Hypothalamus (tissue), 51 donors: Measurements from ENCODE around the gene CHD6.

Experiments used
- DNase-seq, 51 donors: peaks; one replicate each; lab custom pipeline; 2025; lab: John Stamatoyannopoulos, UW

The CHD6 gene

GRCh38 chr20:41621971-41622370 is 3.8 kb upstream of the CHD6 start:
- no peak for DNase-seq

DNA sequence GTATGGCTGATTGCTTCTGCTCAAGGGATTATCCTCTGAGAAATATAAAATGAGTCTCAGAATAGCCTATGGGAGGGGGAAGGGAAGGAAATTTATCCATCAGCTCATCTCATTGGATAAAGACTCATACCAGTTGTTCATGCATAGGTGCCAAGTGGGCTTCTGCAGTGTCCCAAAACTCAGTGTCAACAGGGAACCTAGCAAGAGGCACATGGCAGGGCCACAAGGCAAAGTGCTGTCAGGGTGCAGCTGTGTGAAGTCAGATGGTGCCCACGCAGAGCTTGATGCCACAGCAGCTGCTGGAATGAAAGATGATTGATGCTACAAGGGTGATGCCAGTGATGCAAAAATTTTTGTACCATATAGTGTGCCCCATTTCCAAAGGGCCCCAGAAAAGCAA is 3.2 kb upstream of the CHD6 start:
- DNase-seq, result no peak

DNA sequence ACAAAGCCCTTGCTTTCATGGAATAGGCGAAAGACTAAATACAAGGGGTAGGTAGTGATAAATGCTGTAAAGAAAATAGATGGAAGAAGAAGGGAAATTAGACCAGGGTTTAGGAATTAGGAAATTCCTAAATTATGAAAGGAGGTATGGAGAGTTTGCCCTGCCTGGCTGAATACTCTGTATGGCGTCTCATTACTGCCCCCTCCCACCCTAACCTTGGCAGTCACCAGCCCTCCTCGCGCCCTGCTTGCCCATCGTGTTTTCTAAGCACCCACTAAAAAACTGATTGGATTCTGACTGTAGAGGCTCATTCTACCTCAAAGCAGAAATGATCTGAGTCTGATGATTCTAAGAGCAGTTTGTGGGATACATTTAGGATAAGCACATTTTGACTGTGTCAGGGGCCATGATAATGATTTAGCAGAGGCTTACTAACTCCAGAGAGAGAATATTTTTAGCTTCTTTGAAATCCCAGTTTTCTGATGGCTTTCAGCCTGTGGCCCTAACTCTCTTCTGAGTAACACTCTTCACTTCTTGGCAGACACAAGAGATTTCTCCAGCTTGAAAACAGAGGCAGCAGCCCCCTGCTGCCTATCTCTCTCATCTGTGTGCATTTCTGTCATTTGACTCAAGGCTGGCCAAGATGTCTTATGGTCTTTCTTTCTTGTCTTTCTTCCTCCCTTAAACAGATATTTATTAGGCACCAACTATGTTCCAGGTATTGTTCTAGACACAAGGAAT is 1.4 kb upstream of the CHD6 start:
- peak in 7 of 51 donors; percentile 1 to 61 (median 6) for DNase-seq

DNA sequence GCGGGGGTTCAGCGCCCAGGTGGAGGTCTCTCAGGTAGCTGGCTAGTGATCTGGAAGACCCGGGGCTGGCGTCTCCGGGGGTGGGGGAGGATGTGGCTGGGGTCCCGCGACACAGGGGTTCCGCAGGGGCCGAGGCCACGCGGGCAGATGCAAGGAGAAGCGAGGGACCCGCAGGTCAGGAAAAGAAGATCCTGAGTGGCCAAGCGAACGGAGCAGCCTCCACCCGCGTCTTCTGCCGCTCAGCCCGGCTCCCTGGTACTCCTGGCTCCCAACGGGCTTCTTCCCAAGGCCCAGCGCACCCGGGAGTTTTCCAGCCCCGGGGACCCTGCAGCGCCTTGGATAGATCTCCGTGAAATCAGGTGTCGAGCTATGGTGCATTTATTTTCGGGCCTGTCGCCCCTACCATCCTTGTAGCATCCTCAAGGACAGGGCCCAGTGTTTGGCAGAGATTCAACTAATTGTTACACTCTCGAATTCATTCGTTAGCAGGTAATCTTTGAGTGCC is 682 bp upstream of the CHD6 start:
- DNase-seq, result peak in 17 of 51 donors; percentile 30 to 77 (median 49)

DNA sequence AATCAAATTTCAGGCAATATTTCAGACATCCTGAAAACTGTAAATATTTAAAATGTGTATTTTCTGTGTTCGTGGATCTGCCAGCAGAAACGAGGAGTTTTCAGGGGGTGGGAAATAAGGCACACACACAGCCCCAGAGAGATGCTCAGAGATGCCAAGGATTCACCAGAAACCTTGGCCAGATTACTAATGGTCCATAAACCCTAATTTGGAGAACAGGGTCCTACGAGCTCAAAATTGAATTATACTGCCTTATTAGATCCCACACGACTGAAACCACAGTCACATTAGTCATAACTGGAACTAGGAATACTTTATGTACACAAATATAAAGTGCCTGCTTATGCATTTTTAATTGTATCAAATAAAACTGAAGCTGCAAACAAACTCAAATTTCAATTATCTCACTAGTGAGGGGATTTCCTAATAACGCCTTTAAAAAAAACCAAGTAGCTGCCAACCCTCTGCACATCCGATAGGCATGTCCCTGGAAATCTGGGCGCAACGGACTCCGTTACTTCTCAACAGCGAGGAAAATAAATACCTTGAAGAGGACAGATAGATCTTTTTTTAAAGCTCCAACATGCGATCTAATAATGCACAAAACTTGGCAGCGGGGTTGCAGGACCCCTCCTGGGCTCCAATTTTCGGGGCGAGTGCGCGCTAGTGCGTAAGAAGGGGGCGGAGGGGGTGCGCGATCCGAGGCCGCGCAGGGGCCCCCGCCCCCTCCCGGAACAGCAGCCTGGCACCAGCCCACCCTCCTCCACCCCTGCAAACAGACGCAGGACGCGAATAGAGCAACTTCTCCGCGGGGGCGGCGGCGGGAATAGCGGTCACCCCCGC is 897 bp downstream of the CHD6 start:
- peak in 26 of 51 donors; percentile 2 to 53 (median 10) for DNase-seq

DNA sequence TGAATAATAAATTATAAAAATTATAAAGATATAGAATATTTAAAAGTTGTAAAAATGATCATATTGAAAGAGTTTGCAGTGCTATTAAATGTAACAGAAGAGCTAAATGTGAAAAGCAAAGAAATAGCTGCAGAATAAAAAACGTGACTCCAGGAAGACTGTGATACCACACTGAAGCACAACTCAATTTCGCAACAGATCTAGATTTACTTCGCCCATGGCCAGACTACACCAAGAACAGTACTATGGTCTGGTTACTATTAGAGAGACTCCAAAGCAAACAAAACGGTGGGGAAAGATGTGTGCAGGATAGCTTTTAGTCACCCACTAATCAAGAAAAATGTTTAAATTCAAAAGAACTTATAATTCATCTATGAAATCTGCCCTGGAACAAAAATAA is 1.9 kb downstream of the CHD6 start:
- no peak for DNase-seq

- no peak for DNase-seq
These were observed 2.5 kb downstream of the CHD6 start for GRCh38 chr20:41615676-41616075.

- DNase-seq, result no peak
These were observed 3.1 kb downstream of the CHD6 start for GRCh38 chr20:41615110-41615509.

- no peak for DNase-seq
These were observed 4.9 kb downstream of the CHD6 start for GRCh38 chr20:41613321-41613720.

GRCh38 chr20:41609474-41609873 is 8.7 kb downstream of the CHD6 start:
- no peak for DNase-seq

DNA sequence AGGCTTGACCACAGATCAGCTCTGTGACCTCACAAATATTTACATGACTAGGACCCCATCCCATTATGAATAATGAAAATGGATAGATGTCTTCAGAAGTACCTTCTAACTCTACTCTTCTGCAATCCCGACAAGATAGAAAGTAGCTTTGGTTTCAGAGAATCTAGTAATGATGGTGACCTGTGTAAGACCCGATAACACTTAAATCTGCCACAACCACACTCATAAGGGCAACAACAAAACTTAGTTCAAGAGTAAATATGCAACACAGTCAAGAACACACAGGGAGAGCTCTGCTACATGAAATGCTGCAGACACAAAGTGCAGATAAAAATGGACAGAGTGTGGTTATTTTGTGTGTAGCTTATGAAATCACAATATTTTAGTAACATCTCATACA is 9.6 kb downstream of the CHD6 start:
- no peak for DNase-seq

GRCh38 chr20:41607791-41608190 is 10.4 kb downstream of the CHD6 start:
- DNase-seq, result no peak

DNA sequence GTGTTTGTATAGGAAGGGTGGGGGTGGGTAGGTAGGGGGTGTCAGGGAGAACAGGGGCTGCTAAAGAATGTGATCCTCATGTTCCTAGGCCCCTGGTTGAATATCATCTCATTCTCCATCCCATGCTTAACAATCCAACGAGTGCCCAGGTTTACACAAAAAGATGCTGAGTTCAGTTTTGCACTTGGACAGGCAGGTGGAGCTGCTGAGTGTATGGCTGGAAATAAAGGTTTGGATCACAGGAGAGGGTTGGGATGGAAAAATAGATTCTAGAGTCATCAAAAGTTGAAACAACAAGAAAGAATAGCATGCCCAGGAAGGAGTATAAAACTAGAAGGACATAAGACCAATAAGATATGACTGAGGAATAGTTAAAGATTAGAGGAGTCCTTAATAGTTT is 14.2 kb downstream of the CHD6 start:
- DNase-seq, result no peak

DNA sequence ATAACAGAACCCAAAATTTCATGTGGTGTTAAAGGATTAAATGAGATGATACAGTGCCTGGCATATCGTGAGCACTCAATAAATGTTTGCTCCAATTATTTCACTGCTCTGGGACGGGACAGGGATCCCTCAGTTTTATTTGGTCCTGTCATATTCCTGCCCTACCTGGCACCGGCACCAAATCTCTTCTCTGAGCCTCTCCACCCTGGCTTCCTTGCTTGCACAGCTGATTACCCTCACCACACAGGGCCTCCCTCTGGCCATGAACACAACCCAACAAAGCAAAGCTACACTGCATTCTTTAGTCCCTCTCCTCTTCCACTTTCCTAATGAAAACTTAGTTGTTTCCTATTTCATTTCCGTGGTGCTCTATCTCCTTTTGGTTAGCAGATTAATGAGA is 16.4 kb downstream of the CHD6 start:
- no peak for DNase-seq

- no peak for DNase-seq
These were observed 17.1 kb downstream of the CHD6 start for GRCh38 chr20:41600926-41601631.

GRCh38 chr20:41599699-41600104 is 18.5 kb downstream of the CHD6 start:
- DNase-seq, result no peak

- DNase-seq, result no peak
These were observed 19.5 kb downstream of the CHD6 start for GRCh38 chr20:41598719-41599118.

DNA sequence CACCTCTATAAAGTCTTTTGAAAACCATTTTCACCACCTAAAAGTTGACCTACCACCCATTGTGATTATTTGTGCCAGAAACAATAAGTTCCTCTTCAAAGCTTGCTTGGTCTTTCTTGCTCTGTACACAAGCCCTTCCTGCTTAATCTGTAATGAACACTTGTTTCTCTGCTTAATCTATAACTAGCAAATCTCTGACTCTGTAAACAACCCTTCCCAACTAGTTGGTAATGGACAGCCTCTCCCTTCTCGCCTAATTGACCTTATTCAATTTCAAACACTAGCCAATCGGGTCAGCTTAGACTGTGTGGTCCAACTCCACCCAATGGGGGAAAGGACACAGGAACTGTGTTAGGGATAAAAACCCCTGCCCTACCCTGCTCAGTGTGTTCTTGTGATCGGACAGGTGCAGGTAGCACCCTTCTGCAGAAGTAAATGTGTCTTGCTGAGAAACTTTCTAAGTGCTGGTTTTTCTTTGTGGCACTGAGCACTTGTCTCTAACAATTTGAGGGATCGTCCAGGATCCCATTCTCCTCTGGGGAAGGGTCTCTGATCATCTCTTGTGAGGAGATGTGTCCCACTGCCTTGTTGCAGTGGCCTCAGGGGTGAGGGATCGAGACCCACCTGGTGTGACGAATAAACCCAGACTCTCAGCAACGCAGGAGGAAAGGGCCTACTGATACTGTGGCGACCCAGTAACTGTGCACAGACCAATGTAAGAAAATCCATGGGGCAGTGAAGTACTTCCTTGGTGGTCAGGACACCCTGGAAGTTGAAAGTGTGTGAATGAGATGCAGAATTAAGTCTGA is 23.5 kb downstream of the CHD6 start:
- no peak for DNase-seq

- DNase-seq, result no peak
These were observed 25.5 kb downstream of the CHD6 start for GRCh38 chr20:41592516-41593216.

- no peak for DNase-seq
These were observed 30.2 kb downstream of the CHD6 start for GRCh38 chr20:41587956-41588355.
